Ishikawa (cell line): ENCODE measurements around the gene KDM4B.

Source experiments
- CEBPB ChIP-seq: IDR thresholded peaks from 2 replicates; pipeline ENCODE4 v1.6.1; 2012
- CREB1 ChIP-seq: IDR thresholded peaks from 2 replicates; pipeline ENCODE4 v1.6.1; 2012; ENCODE audit warnings: low read depth
- MAX ChIP-seq: IDR thresholded peaks from 2 replicates; pipeline ENCODE4 v1.6.1; 2012
- NFIC ChIP-seq: IDR thresholded peaks from 2 replicates; pipeline ENCODE4 v1.6.1; 2012
- RAD21 ChIP-seq: IDR thresholded peaks from 2 replicates; pipeline ENCODE4 v1.6.1; 2012; ENCODE audit warnings: low read depth

DNA sequence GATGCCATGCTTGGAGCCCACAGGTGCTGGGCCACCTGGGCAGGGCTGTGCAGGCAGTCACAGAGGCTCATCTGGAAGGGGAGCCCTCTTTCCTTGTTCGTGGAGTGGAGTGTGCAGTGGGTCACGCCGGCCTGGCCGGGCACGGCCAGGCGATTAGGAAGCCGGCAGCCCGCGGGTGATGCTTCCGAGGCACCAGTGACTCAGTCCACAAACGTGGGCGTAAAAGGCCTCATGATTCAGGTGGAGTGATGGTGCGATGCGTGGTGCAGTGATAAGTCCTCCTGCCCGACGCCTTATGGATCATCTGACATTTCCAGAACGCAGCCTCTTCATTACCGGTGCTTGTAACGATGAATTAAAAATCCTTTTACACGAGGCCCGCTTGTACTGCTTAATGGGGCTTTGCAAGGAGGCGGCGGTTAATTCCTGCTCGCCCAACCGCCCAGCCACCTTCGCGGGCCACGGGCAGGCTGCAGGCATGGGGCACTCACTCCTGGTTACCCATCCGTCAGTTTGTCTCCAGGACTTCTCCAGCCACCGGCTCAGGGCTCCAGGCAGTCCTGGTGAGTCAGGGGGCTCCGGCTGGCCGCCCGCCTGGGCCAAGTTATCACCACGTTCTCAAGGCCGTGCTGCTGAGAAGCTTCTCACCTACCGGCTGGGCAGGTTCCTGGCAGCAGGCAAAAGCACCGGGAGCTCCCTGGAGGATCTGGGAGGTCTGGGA, 172.4 kb downstream of the KDM4B start:
- TF ChIP-seq RAD21 (no peak), CEBPB (no peak), MAX (no peak), CREB1 (no peak), NFIC (no peak)
